Measurements from ENCODE around the gene SLC22A23.

- TF ChIP-seq, protein P1, sequence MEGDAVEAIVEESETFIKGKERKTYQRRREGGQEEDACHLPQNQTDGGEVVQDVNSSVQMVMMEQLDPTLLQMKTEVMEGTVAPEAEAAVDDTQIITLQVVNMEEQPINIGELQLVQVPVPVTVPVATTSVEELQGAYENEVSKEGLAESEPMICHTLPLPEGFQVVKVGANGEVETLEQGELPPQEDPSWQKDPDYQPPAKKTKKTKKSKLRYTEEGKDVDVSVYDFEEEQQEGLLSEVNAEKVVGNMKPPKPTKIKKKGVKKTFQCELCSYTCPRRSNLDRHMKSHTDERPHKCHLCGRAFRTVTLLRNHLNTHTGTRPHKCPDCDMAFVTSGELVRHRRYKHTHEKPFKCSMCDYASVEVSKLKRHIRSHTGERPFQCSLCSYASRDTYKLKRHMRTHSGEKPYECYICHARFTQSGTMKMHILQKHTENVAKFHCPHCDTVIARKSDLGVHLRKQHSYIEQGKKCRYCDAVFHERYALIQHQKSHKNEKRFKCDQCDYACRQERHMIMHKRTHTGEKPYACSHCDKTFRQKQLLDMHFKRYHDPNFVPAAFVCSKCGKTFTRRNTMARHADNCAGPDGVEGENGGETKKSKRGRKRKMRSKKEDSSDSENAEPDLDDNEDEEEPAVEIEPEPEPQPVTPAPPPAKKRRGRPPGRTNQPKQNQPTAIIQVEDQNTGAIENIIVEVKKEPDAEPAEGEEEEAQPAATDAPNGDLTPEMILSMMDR (conservative IDR thresholded peaks at IDR 0.05; ENCODE audit: low read length) = no peak
- TF ChIP-seq EZH2phosphoT487 (IDR thresholded peaks at IDR 0.05; ENCODE audit: borderline replicate concordance, low read depth, low read length) = no peak
Observed at GRCh38 chr6:3348821-3349220, 108.0 kb downstream of the SLC22A23 start.
